K562 (cell line): ENCODE data around the gene DMBT1. TPM values are rescaled to one million over a fixed set of nuclear protein-coding genes. Genes with fewer than 3 reads are reported as not detected.
A peak's percentile ranks its signal among the peaks of the same experiment; 100 is the strongest.

Source experiments
- ATAC-seq: fragments of 200-7000 bp; cut with Tn5 transposase; 3 replicates; pipeline ENCODE4 v1.9.1; 2020; ENCODE audit warnings: moderate library complexity
- BruUV-seq: library from RNA; stranded (reverse); fragments of 400-500 nt; replicated peaks from 2 replicates; lab custom pipeline; 2021; lab: Mats Ljungman, UMichigan
- CTCF ChIA-PET: fragments of 300-600 bp; formaldehyde crosslinking; extraction: SDS; loops from one replicate; lab custom pipeline; 2021; ENCODE audit warnings: low intra/inter-chr PET ratio; lab: Yijun Ruan, JAX
- POLR2A ChIA-PET: fragments of 300-600, 350-650 bp; sonication (Branson Sonifier 250); formaldehyde crosslinking; extraction: SDS; loops from one replicate; lab custom pipeline; 2021; ENCODE audit warnings: antibody characterized with exemption, inconsistent platforms; lab: Yijun Ruan, JAX
- DNase-seq, 4 experiments: peaks; one replicate each; pipeline versions ENCODE4 v3.0.0 to v3.0.0-alpha.2; 2011 to 2018; ENCODE audit warnings: low spot score in 3 of 4, mixed read lengths in 3 of 4; ENCODE audit errors: extremely low read depth in 1 of 4
- FAIRE-seq: peaks from 2 replicates; lab custom pipeline; 2011; peaks lifted over from hg19 to GRCh38; lab: Jason Lieb, UNC
- H2AFZ ChIP-seq: 2 replicates; pipeline ENCODE4 v1.6.0; 2011; ENCODE audit warnings: low read depth, low read length, control low read depth, inconsistent platforms
- H3K27ac ChIP-seq: fragments of 200-600 bp; 3 replicates; pipeline ENCODE4 v1.8.0; 2011; ENCODE audit warnings: low read depth, mild to moderate bottlenecking, control low read depth, inconsistent platforms, low read length, moderate library complexity, mixed read lengths; ENCODE audit errors: extremely low read depth
- H3K27me3 ChIP-seq, 2 experiments: fragments of 300-600 bp in 1 of 2; 2 replicates in 1 of 2; 3 replicates in 1 of 2; pipeline versions ENCODE4 v1.6.0 to v1.8.0; 2011; ENCODE audit warnings: inconsistent platforms in 2 of 2, low read length in 2 of 2, mild to moderate bottlenecking in 1 of 2, mixed read lengths in 1 of 2, moderate library complexity in 1 of 2; ENCODE audit not compliant: control insufficient read depth in 2 of 2, insufficient read depth in 2 of 2
- H3K36me3 ChIP-seq: fragments of 300-600 bp; 3 replicates; pipeline ENCODE4 v1.8.0; 2011; ENCODE audit warnings: mild to moderate bottlenecking, low read length, inconsistent platforms; ENCODE audit not compliant: control insufficient read depth, insufficient read depth
- H3K4me1 ChIP-seq, 2 experiments: fragments of 200-600 bp in 1 of 2; replicated peaks in 1 of 2; 2 replicates in 1 of 2; 3 replicates in 1 of 2; pipeline versions ENCODE4 v1.5.1 to v1.8.0; 2011; ENCODE audit warnings: inconsistent platforms in 2 of 2, low read length in 2 of 2, mild to moderate bottlenecking in 1 of 2, mixed read lengths in 1 of 2, moderate library complexity in 1 of 2; ENCODE audit not compliant: control insufficient read depth in 2 of 2, insufficient read depth in 2 of 2
- H3K4me2 ChIP-seq: 2 replicates; pipeline ENCODE4 v1.6.1; 2011; ENCODE audit warnings: low read length, control low read depth, inconsistent platforms, mixed read lengths; ENCODE audit not compliant: insufficient read depth
- H3K4me3 ChIP-seq: fragments of 200-600 bp; sonication (generic), shearing (Covaris generic); 2 replicates; pipeline ENCODE4 v1.5.1; 2016; ENCODE audit warnings: control low read depth, inconsistent platforms
- H3K79me2 ChIP-seq: fragments of 200-600 bp; 3 replicates; pipeline ENCODE4 v1.8.0; 2011; ENCODE audit warnings: low read length, inconsistent platforms; ENCODE audit not compliant: control insufficient read depth, insufficient read depth
- H3K9ac ChIP-seq, 2 experiments: 2 replicates each; pipeline versions ENCODE4 v1.6.0 to v1.6.1; 2011; ENCODE audit warnings: low read depth in 2 of 2, low read length in 2 of 2, control low read depth in 1 of 2, inconsistent platforms in 1 of 2, mild to moderate bottlenecking in 1 of 2, mixed read lengths in 1 of 2; ENCODE audit not compliant: insufficient read depth in 1 of 2
- H3K9me1 ChIP-seq: one replicate; pipeline ENCODE4 v1.6.0; 2011; ENCODE audit warnings: inconsistent platforms, mild to moderate bottlenecking, low read length, moderate library complexity; ENCODE audit not compliant: control insufficient read depth, insufficient read depth
- H3K9me3 ChIP-seq: replicated peaks from 2 replicates; pipeline ENCODE4 v1.5.1; 2011; ENCODE audit warnings: low read depth, low read length, inconsistent platforms; ENCODE audit not compliant: control insufficient read depth, insufficient read depth
- H4K20me1 ChIP-seq: replicated peaks from 2 replicates; pipeline ENCODE4 v1.6.1; 2011; ENCODE audit warnings: low read length, inconsistent platforms, mixed read lengths; ENCODE audit not compliant: control insufficient read depth, insufficient read depth
- ESRRA ChIP-seq: fragments of 450-650 bp; IDR thresholded peaks from 2 replicates; pipeline ENCODE4 v1.6.1; 2014; ENCODE audit warnings: low read depth, mild to moderate bottlenecking, moderate library complexity, borderline replicate concordance
- ETV5 ChIP-seq: sonication (generic); formaldehyde crosslinking; IDR thresholded peaks from 2 replicates; pipeline ENCODE4 v1.4.0; 2020; ENCODE audit warnings: low read depth, mild to moderate bottlenecking, missing genetic modification reagents
- HEY1 ChIP-seq: fragments of 250-450 bp; sonication (Bioruptor Pico); IDR thresholded peaks from 2 replicates; pipeline ENCODE4 v1.5.0; 2020; ENCODE audit warnings: mild to moderate bottlenecking, moderate library complexity, borderline replicate concordance
- HSF4 ChIP-seq: fragments of 250-450 bp; sonication (Bioruptor Pico); IDR thresholded peaks from 2 replicates; pipeline ENCODE4 v2.1.2; 2022; ENCODE audit warnings: mild to moderate bottlenecking, moderate library complexity, borderline replicate concordance
- PHB2 ChIP-seq: fragments of 450-650 bp; IDR thresholded peaks from 2 replicates; pipeline ENCODE4 v1.6.1; 2017; ENCODE audit warnings: low read depth
- SETDB1 ChIP-seq: IDR thresholded peaks from one replicate; pipeline ENCODE4 v1.6.1; 2012; ENCODE audit warnings: low read length, control low read depth, inconsistent platforms
- SMARCA4 ChIP-seq: fragments of 450-650 bp; IDR thresholded peaks from 2 replicates; pipeline ENCODE4 v1.6.1; 2016
- ZC3H11A ChIP-seq: IDR thresholded peaks from 2 replicates; pipeline ENCODE4 v1.6.1; 2012; ENCODE audit warnings: low read depth, low read length, improper control_type of control experiment
- ZNF778 ChIP-seq: fragments of 450-650 bp; formaldehyde crosslinking; IDR thresholded peaks from 2 replicates; pipeline ENCODE4 v1.4.0; 2020; ENCODE audit warnings: mild to moderate bottlenecking, moderate library complexity
- WGBS: fragments of 100-300 bp; shearing (Covaris generic); methylation state at CpG from one replicate; pipeline ENCODE4 v1.1.6; 2016; ENCODE audit warnings: low coverage, mixed read lengths; ENCODE audit not compliant: insufficient coverage; ENCODE audit errors: missing lambda C conversion rate; 5-methylcytosine and 5-hydroxymethylcytosine counted together
- in situ Hi-C: fragments of 300-500 bp; cut with MboI; formaldehyde crosslinking; loops from 4 replicates; pipeline ENCODE4 v1.15.0; 2018; ENCODE audit warnings: inconsistent platforms, mixed read lengths
- intact Hi-C: fragments of 100-400 bp; cut with micrococcal nuclease; formaldehyde crosslinking; loops from 2 replicates; pipeline ENCODE4 v1.14.2; 2022
- polyA plus RNA-seq, 8 experiments: library from polyadenylated mRNA; depleted of rRNA in 4 of 8; stranded (reverse) in 5 of 8; unstranded in 3 of 8; fragments of >200 nt; fragmentation: Nextera tagmentation in 2 of 8; fragmentation: Illumina TruSeq in 1 of 8; extraction: Ambion mirVana in 2 of 8; extraction: Trizol in 1 of 8; gene quantifications; 2 replicates each; pipeline versions ENCODE4 v1.2.1 to v1.2.3, GENCODE V29; 2011 to 2014; ENCODE audit warnings: inconsistent platforms in 1 of 8, missing spikeins in 1 of 8
- total RNA-seq, 7 experiments: library from RNA; depleted of rRNA in 6 of 7; stranded (reverse); fragments of >200 nt in 6 of 7; fragmentation: Illumina TruSeq in 2 of 7; extraction: Trizol in 2 of 7; gene quantifications; 2 replicates each; pipeline versions ENCODE4 v1.2.1 to v1.2.3, GENCODE V29; 2011 to 2021; ENCODE audit warnings: low replicate concordance in 1 of 7
- TF ChIP-seq, protein P1 (sequence below): sonication (generic); formaldehyde crosslinking; IDR thresholded peaks from 2 replicates; pipeline ENCODE4 v1.9.0; 2022; ENCODE audit warnings: mild to moderate bottlenecking, missing genetic modification reagents
- TF ChIP-seq, protein P2 (sequence below): fragments of 200-600 bp; sonication (generic); IDR thresholded peaks from one replicate; pipeline ENCODE4 v1.6.1; 2012; ENCODE audit warnings: mild to moderate bottlenecking, low read depth, low read length, inconsistent platforms

The DMBT1 gene
- total and polyA plus RNA-seq, 9 of the 15 experiments (the other 6 are each of a cell fraction or from before 2014, with no cell fraction given) = 0.01 to 0.07 TPM; not detected in 7

DNA sequence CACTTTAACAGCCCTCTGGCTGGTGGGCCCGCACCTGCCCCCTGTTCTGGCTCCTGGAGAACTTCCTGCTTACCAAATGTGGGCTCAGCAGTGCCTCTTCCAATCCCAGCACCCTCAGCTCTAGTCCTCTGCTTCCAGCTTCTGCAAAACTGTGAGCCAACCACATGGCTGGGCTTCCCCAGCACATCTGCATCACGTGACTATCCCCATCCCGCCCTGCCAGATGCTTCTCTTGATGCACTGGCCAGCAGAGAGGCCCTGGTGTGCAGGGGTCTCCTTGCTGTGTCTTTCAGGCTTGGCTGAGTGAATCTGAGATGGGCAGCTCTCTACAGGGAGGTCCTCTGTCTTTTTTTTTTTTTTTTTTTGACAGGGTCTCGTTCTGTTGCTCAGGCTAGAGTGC is 43.8 kb upstream of the DMBT1 start (continued):
- TF ChIP-seq, protein P1, sequence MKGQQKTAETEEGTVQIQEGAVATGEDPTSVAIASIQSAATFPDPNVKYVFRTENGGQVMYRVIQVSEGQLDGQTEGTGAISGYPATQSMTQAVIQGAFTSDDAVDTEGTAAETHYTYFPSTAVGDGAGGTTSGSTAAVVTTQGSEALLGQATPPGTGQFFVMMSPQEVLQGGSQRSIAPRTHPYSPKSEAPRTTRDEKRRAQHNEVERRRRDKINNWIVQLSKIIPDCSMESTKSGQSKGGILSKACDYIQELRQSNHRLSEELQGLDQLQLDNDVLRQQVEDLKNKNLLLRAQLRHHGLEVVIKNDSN (CRISPR knock-in tag) = peak; percentile 47
- TF ChIP-seq ETV5 (CRISPR knock-in tag) = no peak
- TF ChIP-seq ESRRA = no peak

DNA sequence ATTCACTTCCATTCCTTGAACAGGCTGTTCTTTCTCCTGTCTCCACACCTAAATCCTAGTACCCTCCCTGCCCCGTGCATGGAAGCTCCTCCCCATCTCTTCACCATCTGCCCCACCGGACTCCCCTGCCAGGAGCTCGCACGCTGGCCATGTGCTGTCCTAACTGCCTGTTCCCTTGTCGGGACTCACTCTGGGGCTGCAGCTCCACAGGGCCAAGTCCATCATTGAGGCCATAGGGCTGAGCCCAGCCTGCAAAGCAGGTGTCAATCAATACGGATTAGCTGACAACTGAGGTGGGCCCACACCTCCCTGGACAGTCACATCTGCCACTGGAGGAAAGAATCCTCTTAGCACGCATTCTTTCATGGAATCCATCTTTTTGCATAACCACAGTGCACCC is 41.4 kb upstream of the DMBT1 start:
- ChIA-PET POLR2A (no interaction called here), CTCF (no interaction called here)
- FAIRE-seq = no peak
- TF ChIP-seq SMARCA4 (no peak), HEY1 (CRISPR knock-in tag) (no peak), SETDB1 (no peak), ZNF778 (CRISPR knock-in tag) (no peak), HSF4 (no peak), PHB2 (no peak), ZC3H11A (no peak)
- TF ChIP-seq, protein P2, sequence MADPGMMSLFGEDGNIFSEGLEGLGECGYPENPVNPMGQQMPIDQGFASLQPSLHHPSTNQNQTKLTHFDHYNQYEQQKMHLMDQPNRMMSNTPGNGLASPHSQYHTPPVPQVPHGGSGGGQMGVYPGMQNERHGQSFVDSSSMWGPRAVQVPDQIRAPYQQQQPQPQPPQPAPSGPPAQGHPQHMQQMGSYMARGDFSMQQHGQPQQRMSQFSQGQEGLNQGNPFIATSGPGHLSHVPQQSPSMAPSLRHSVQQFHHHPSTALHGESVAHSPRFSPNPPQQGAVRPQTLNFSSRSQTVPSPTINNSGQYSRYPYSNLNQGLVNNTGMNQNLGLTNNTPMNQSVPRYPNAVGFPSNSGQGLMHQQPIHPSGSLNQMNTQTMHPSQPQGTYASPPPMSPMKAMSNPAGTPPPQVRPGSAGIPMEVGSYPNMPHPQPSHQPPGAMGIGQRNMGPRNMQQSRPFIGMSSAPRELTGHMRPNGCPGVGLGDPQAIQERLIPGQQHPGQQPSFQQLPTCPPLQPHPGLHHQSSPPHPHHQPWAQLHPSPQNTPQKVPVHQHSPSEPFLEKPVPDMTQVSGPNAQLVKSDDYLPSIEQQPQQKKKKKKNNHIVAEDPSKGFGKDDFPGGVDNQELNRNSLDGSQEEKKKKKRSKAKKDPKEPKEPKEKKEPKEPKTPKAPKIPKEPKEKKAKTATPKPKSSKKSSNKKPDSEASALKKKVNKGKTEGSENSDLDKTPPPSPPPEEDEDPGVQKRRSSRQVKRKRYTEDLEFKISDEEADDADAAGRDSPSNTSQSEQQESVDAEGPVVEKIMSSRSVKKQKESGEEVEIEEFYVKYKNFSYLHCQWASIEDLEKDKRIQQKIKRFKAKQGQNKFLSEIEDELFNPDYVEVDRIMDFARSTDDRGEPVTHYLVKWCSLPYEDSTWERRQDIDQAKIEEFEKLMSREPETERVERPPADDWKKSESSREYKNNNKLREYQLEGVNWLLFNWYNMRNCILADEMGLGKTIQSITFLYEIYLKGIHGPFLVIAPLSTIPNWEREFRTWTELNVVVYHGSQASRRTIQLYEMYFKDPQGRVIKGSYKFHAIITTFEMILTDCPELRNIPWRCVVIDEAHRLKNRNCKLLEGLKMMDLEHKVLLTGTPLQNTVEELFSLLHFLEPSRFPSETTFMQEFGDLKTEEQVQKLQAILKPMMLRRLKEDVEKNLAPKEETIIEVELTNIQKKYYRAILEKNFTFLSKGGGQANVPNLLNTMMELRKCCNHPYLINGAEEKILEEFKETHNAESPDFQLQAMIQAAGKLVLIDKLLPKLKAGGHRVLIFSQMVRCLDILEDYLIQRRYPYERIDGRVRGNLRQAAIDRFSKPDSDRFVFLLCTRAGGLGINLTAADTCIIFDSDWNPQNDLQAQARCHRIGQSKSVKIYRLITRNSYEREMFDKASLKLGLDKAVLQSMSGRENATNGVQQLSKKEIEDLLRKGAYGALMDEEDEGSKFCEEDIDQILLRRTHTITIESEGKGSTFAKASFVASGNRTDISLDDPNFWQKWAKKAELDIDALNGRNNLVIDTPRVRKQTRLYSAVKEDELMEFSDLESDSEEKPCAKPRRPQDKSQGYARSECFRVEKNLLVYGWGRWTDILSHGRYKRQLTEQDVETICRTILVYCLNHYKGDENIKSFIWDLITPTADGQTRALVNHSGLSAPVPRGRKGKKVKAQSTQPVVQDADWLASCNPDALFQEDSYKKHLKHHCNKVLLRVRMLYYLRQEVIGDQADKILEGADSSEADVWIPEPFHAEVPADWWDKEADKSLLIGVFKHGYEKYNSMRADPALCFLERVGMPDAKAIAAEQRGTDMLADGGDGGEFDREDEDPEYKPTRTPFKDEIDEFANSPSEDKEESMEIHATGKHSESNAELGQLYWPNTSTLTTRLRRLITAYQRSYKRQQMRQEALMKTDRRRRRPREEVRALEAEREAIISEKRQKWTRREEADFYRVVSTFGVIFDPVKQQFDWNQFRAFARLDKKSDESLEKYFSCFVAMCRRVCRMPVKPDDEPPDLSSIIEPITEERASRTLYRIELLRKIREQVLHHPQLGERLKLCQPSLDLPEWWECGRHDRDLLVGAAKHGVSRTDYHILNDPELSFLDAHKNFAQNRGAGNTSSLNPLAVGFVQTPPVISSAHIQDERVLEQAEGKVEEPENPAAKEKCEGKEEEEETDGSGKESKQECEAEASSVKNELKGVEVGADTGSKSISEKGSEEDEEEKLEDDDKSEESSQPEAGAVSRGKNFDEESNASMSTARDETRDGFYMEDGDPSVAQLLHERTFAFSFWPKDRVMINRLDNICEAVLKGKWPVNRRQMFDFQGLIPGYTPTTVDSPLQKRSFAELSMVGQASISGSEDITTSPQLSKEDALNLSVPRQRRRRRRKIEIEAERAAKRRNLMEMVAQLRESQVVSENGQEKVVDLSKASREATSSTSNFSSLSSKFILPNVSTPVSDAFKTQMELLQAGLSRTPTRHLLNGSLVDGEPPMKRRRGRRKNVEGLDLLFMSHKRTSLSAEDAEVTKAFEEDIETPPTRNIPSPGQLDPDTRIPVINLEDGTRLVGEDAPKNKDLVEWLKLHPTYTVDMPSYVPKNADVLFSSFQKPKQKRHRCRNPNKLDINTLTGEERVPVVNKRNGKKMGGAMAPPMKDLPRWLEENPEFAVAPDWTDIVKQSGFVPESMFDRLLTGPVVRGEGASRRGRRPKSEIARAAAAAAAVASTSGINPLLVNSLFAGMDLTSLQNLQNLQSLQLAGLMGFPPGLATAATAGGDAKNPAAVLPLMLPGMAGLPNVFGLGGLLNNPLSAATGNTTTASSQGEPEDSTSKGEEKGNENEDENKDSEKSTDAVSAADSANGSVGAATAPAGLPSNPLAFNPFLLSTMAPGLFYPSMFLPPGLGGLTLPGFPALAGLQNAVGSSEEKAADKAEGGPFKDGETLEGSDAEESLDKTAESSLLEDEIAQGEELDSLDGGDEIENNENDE = no peak

More for the DNA sequence above, 41.4 kb upstream of the DMBT1 start:
- H3K9me1 ChIP-seq = no peaks in the 10 kb centered on the region
- BruUV-seq = no TSS peak
- no peaks in the 10 kb centered on the region for H3K9me3 ChIP-seq
- no peaks in the 10 kb centered on the region for H3K36me3 ChIP-seq
- intact Hi-C loops (no loop called here), in situ Hi-C loops (no loop called here)
- H4K20me1 ChIP-seq = no peaks in the 10 kb centered on the region
- H3K4me1 ChIP-seq = no peaks in the 10 kb centered on the region
- H3K27ac ChIP-seq = no peak overlapping the region
- DNase-seq (no peak), ATAC-seq (no peak)
- H3K4me2 ChIP-seq = no peak overlapping the region
- WGBS = 2% methylated on average over 5 of the region's 7 CpGs
- no peak overlapping the region for H3K9ac ChIP-seq
- no peak overlapping the region for H3K4me3 ChIP-seq
- no peak overlapping the region for H2AFZ ChIP-seq
- H3K79me2 ChIP-seq = no peaks in the 10 kb centered on the region
- H3K27me3 ChIP-seq = peaks cover 0 to 6% of the 10 kb centered on the region in 2 experiments; a peak in 2 of 5 replicates
